ENCODE data around the gene GRID1. TPM values are rescaled to one million over a fixed set of nuclear protein-coding genes. Genes with fewer than 3 reads are reported as not detected.

Gene GRID1
- total and polyA plus RNA-seq, 11 donors, result 0.69 to 3.4 (median 1.6) TPM

- TF ChIP-seq CTCF (IDR thresholded peaks at IDR 0.05), result no peak
- TF ChIP-seq POLR2A (IDR thresholded peaks at IDR 0.05), result no peak
- whole genome bisulfite sequencing, 4 donors, result 77 to 85% (median 80%) methylated on average over 3 of the region's 3 CpGs
- peaks cover 0 to 22% (median 2%) of the 10 kb centered on the region in 12 donors for H3K4me1 ChIP-seq
- no peak for DNase-seq
- no peaks in the 10 kb centered on the region for H3K27me3 ChIP-seq
- intact Hi-C loops (cut with DNase I), result no loop called here
- ATAC-seq, result no peak
- H3K9me3 ChIP-seq, result no peaks in the 10 kb centered on the region
- no peak overlapping the region for H3K4me3 ChIP-seq
- no peak overlapping the region for H3K27ac ChIP-seq
- no peaks in the 10 kb centered on the region for H3K36me3 ChIP-seq
These were observed 448.2 kb downstream of the GRID1 start for GRCh38 chr10:85918371-85918770.

- 78 to 87% (median 83%) methylated on average over 4 of the region's 4 CpGs for WGBS, 4 donors
- TF ChIP-seq POLR2A (IDR thresholded peaks at IDR 0.05) (no peak), CTCF (IDR thresholded peaks at IDR 0.05) (no peak)
These were observed 449.0 kb downstream of the GRID1 start for GRCh38 chr10:85917601-85918000.

GRCh38 chr10:85916994-85917573 is 449.5 kb downstream of the GRID1 start:
- no peak for TF ChIP-seq POLR2A (IDR thresholded peaks at IDR 0.05)
- no peak for TF ChIP-seq CTCF (IDR thresholded peaks at IDR 0.05)
- DNase-seq, result no peak
- H3K4me1 ChIP-seq, result peaks cover 0 to 22% (median 2%) of the 10 kb centered on the region in 12 donors
- intact Hi-C loops (cut with DNase I), result no loop called here
- no peaks in the 10 kb centered on the region for H3K9me3 ChIP-seq
- no peaks in the 10 kb centered on the region for H3K36me3 ChIP-seq
- no peak overlapping the region for H3K4me3 ChIP-seq
- no peaks in the 10 kb centered on the region for H3K27me3 ChIP-seq
- 52 to 57% (median 56%) methylated on average over 2 of the region's 2 CpGs for WGBS, 4 donors
- no peak overlapping the region for H3K27ac ChIP-seq
- no peak for ATAC-seq

More at GRCh38 chr10:85917601-85918000, 449.0 kb downstream of the GRID1 start:
- H3K36me3 ChIP-seq, result no peaks in the 10 kb centered on the region
- no peaks in the 10 kb centered on the region for H3K27me3 ChIP-seq
- DNase-seq (no peak), ATAC-seq (no peak)
- peaks cover 0 to 22% (median 2%) of the 10 kb centered on the region in 12 donors for H3K4me1 ChIP-seq
- H3K27ac ChIP-seq, result no peak overlapping the region
- intact Hi-C loops (cut with DNase I), result no loop called here
- no peaks in the 10 kb centered on the region for H3K9me3 ChIP-seq
- no peak overlapping the region for H3K4me3 ChIP-seq

- H3K27ac ChIP-seq, result no peak overlapping the region
- no peaks in the 10 kb centered on the region for H3K36me3 ChIP-seq
- H3K4me1 ChIP-seq, result peaks cover 0 to 22% (median 2%) of the 10 kb centered on the region in 12 donors
- no peaks in the 10 kb centered on the region for H3K9me3 ChIP-seq
- no peak for DNase-seq
- no peak for ATAC-seq
- TF ChIP-seq CTCF (IDR thresholded peaks at IDR 0.05) (no peak), POLR2A (IDR thresholded peaks at IDR 0.05) (no peak)
- intact Hi-C loops (cut with DNase I), result no loop called here
- H3K4me3 ChIP-seq, result no peak overlapping the region
- 40 to 52% (median 44%) methylated on average over 5 of the region's 5 CpGs for WGBS, 4 donors
- H3K27me3 ChIP-seq, result no peaks in the 10 kb centered on the region
These were observed 450.3 kb downstream of the GRID1 start for GRCh38 chr10:85916286-85916685.
